K562 (cell line): Measurements from ENCODE around the gene MCM9. TPM values are rescaled to one million over a fixed set of nuclear protein-coding genes. Genes with fewer than 3 reads are reported as not detected.

Experiments used
- ATAC-seq: fragments of 200-7000 bp; cut with Tn5 transposase; 3 replicates; pipeline ENCODE4 v1.9.1; 2020; ENCODE audit warnings: moderate library complexity
- BruUV-seq: library from RNA; stranded (reverse); fragments of 400-500 nt; replicated peaks from 2 replicates; lab custom pipeline; 2021; lab: Mats Ljungman, UMichigan
- CTCF ChIA-PET: fragments of 300-600 bp; formaldehyde crosslinking; extraction: SDS; loops from one replicate; lab custom pipeline; 2021; ENCODE audit warnings: low intra/inter-chr PET ratio; lab: Yijun Ruan, JAX
- POLR2A ChIA-PET: fragments of 300-600, 350-650 bp; sonication (Branson Sonifier 250); formaldehyde crosslinking; extraction: SDS; loops from one replicate; lab custom pipeline; 2021; ENCODE audit warnings: antibody characterized with exemption, inconsistent platforms; lab: Yijun Ruan, JAX
- DNase-seq, 4 experiments: peaks; one replicate each; pipeline versions ENCODE4 v3.0.0 to v3.0.0-alpha.2; 2011 to 2018; ENCODE audit warnings: low spot score in 3 of 4, mixed read lengths in 3 of 4; ENCODE audit errors: extremely low read depth in 1 of 4
- FAIRE-seq: peaks from 2 replicates; lab custom pipeline; 2011; peaks lifted over from hg19 to GRCh38; lab: Jason Lieb, UNC
- H2AFZ ChIP-seq: 2 replicates; pipeline ENCODE4 v1.6.0; 2011; ENCODE audit warnings: low read depth, low read length, control low read depth, inconsistent platforms
- H3K27ac ChIP-seq: fragments of 200-600 bp; 3 replicates; pipeline ENCODE4 v1.8.0; 2011; ENCODE audit warnings: low read depth, mild to moderate bottlenecking, control low read depth, inconsistent platforms, low read length, moderate library complexity, mixed read lengths; ENCODE audit errors: extremely low read depth
- H3K27me3 ChIP-seq, 2 experiments: fragments of 300-600 bp in 1 of 2; 2 replicates in 1 of 2; 3 replicates in 1 of 2; pipeline versions ENCODE4 v1.6.0 to v1.8.0; 2011; ENCODE audit warnings: inconsistent platforms in 2 of 2, low read length in 2 of 2, mild to moderate bottlenecking in 1 of 2, mixed read lengths in 1 of 2, moderate library complexity in 1 of 2; ENCODE audit not compliant: control insufficient read depth in 2 of 2, insufficient read depth in 2 of 2
- H3K36me3 ChIP-seq: fragments of 300-600 bp; 3 replicates; pipeline ENCODE4 v1.8.0; 2011; ENCODE audit warnings: mild to moderate bottlenecking, low read length, inconsistent platforms; ENCODE audit not compliant: control insufficient read depth, insufficient read depth
- H3K4me1 ChIP-seq, 2 experiments: fragments of 200-600 bp in 1 of 2; replicated peaks in 1 of 2; 2 replicates in 1 of 2; 3 replicates in 1 of 2; pipeline versions ENCODE4 v1.5.1 to v1.8.0; 2011; ENCODE audit warnings: inconsistent platforms in 2 of 2, low read length in 2 of 2, mild to moderate bottlenecking in 1 of 2, mixed read lengths in 1 of 2, moderate library complexity in 1 of 2; ENCODE audit not compliant: control insufficient read depth in 2 of 2, insufficient read depth in 2 of 2
- H3K4me2 ChIP-seq: 2 replicates; pipeline ENCODE4 v1.6.1; 2011; ENCODE audit warnings: low read length, control low read depth, inconsistent platforms, mixed read lengths; ENCODE audit not compliant: insufficient read depth
- H3K4me3 ChIP-seq: fragments of 200-600 bp; sonication (generic), shearing (Covaris generic); 2 replicates; pipeline ENCODE4 v1.5.1; 2016; ENCODE audit warnings: control low read depth, inconsistent platforms
- H3K79me2 ChIP-seq: fragments of 200-600 bp; 3 replicates; pipeline ENCODE4 v1.8.0; 2011; ENCODE audit warnings: low read length, inconsistent platforms; ENCODE audit not compliant: control insufficient read depth, insufficient read depth
- H3K9ac ChIP-seq, 2 experiments: 2 replicates each; pipeline versions ENCODE4 v1.6.0 to v1.6.1; 2011; ENCODE audit warnings: low read depth in 2 of 2, low read length in 2 of 2, control low read depth in 1 of 2, inconsistent platforms in 1 of 2, mild to moderate bottlenecking in 1 of 2, mixed read lengths in 1 of 2; ENCODE audit not compliant: insufficient read depth in 1 of 2
- H3K9me1 ChIP-seq: one replicate; pipeline ENCODE4 v1.6.0; 2011; ENCODE audit warnings: inconsistent platforms, mild to moderate bottlenecking, low read length, moderate library complexity; ENCODE audit not compliant: control insufficient read depth, insufficient read depth
- H3K9me3 ChIP-seq: replicated peaks from 2 replicates; pipeline ENCODE4 v1.5.1; 2011; ENCODE audit warnings: low read depth, low read length, inconsistent platforms; ENCODE audit not compliant: control insufficient read depth, insufficient read depth
- H4K20me1 ChIP-seq: replicated peaks from 2 replicates; pipeline ENCODE4 v1.6.1; 2011; ENCODE audit warnings: low read length, inconsistent platforms, mixed read lengths; ENCODE audit not compliant: control insufficient read depth, insufficient read depth
- ATF3 ChIP-seq, 2 experiments: fragments of 450-650 bp in 1 of 2; sonication (generic) in 1 of 2; formaldehyde crosslinking in 1 of 2; IDR thresholded peaks in 1 of 2; conservative IDR thresholded peaks in 1 of 2; 2 replicates each; pipeline versions ENCODE4 v1.6.1 to v1.8.1; 2016 to 2023; ENCODE audit warnings: mild to moderate bottlenecking in 2 of 2, moderate library complexity in 2 of 2, inconsistent platforms in 1 of 2, missing genetic modification reagents in 1 of 2
- BRD9 ChIP-seq: fragments of 450-650 bp; IDR thresholded peaks from 2 replicates; pipeline ENCODE4 v1.6.1; 2018; ENCODE audit warnings: low read depth; ENCODE audit not compliant: partially characterized antibody
- GATAD2B ChIP-seq: fragments of 450-650 bp; IDR thresholded peaks from 2 replicates; pipeline ENCODE4 v1.6.1; 2017; ENCODE audit warnings: mild to moderate bottlenecking, borderline replicate concordance
- MTA3 ChIP-seq: fragments of 450-650 bp; formaldehyde crosslinking; IDR thresholded peaks from 2 replicates; pipeline ENCODE4 v1.6.1; 2017; ENCODE audit warnings: mild to moderate bottlenecking, borderline replicate concordance
- NFE2 ChIP-seq: IDR thresholded peaks from 2 replicates; pipeline ENCODE4 v1.6.1; 2014; ENCODE audit warnings: antibody characterized with exemption, low read depth
- PTTG1 ChIP-seq: fragments of 450-650 bp; IDR thresholded peaks from 2 replicates; pipeline ENCODE4 v1.6.1; 2016; ENCODE audit warnings: low read depth, mild to moderate bottlenecking, missing genetic modification characterization, missing compliant biosample characterization
- SMARCA4 ChIP-seq: fragments of 450-650 bp; IDR thresholded peaks from 2 replicates; pipeline ENCODE4 v1.6.1; 2016
- STAT5B ChIP-seq: fragments of 250-450 bp; sonication (Bioruptor Pico); IDR thresholded peaks from 2 replicates; pipeline ENCODE4 v1.8.0; 2021; ENCODE audit warnings: mild to moderate bottlenecking, inconsistent platforms
- TBP ChIP-seq: optimal IDR thresholded peaks from 2 replicates; pipeline ENCODE3; 2011; ENCODE audit warnings: low read depth, low read length, improper control_type of control experiment
- ZBTB49 ChIP-seq: sonication (generic); formaldehyde crosslinking; IDR thresholded peaks from 2 replicates; pipeline ENCODE4 v1.8.0; 2022; ENCODE audit warnings: missing genetic modification reagents, mild to moderate bottlenecking, borderline replicate concordance
- ZNF146 ChIP-seq: IDR thresholded peaks from one replicate; pipeline ENCODE4 v1.6.1; 2018; ENCODE audit warnings: missing compliant biosample characterization; ENCODE audit not compliant: unreplicated experiment
- WGBS: fragments of 100-300 bp; shearing (Covaris generic); methylation state at CpG from one replicate; pipeline ENCODE4 v1.1.6; 2016; ENCODE audit warnings: low coverage, mixed read lengths; ENCODE audit not compliant: insufficient coverage; ENCODE audit errors: missing lambda C conversion rate; 5-methylcytosine and 5-hydroxymethylcytosine counted together
- in situ Hi-C: fragments of 300-500 bp; cut with MboI; formaldehyde crosslinking; loops from 4 replicates; pipeline ENCODE4 v1.15.0; 2018; ENCODE audit warnings: inconsistent platforms, mixed read lengths
- intact Hi-C: fragments of 100-400 bp; cut with micrococcal nuclease; formaldehyde crosslinking; loops from 2 replicates; pipeline ENCODE4 v1.14.2; 2022
- polyA plus RNA-seq, 8 experiments: library from polyadenylated mRNA; depleted of rRNA in 4 of 8; stranded (reverse) in 5 of 8; unstranded in 3 of 8; fragments of >200 nt; fragmentation: Nextera tagmentation in 2 of 8; fragmentation: Illumina TruSeq in 1 of 8; extraction: Ambion mirVana in 2 of 8; extraction: Trizol in 1 of 8; gene quantifications; 2 replicates each; pipeline versions ENCODE4 v1.2.1 to v1.2.3, GENCODE V29; 2011 to 2014; ENCODE audit warnings: inconsistent platforms in 1 of 8, missing spikeins in 1 of 8
- total RNA-seq, 7 experiments: library from RNA; depleted of rRNA in 6 of 7; stranded (reverse); fragments of >200 nt in 6 of 7; fragmentation: Illumina TruSeq in 2 of 7; extraction: Trizol in 2 of 7; gene quantifications; 2 replicates each; pipeline versions ENCODE4 v1.2.1 to v1.2.3, GENCODE V29; 2011 to 2021; ENCODE audit warnings: low replicate concordance in 1 of 7

The MCM9 gene
- total and polyA plus RNA-seq, 9 of the 15 experiments (the other 6 are each of a cell fraction or from before 2014, with no cell fraction given): 4.8 to 16.7 (median 11.6) TPM

GRCh38 chr6:118881440-118882313 is 53.3 kb downstream of the MCM9 start:
- H3K4me2 ChIP-seq: peak overlapping the region; percentile 48
- H4K20me1 ChIP-seq: no peaks in the 10 kb centered on the region
- 71% methylated on average over 9 of the region's 9 CpGs for WGBS
- ChIA-PET CTCF (no interaction called here), POLR2A (interaction anchor here (1.0 to 3.0 kb wide), 4 partner anchors 9 to 16 kb away, joined by 3 to 24 read pairs (median 4); partner anchors contain the start of gene ASF1A)
- peaks cover 3% of the 10 kb centered on the region for H3K9me1 ChIP-seq
- intact Hi-C loops: no loop called here
- 0 out of 2 replicates have a peak, but pooled peaks have one; percentile 7 for TF ChIP-seq NFE2
- no peak for TF ChIP-seq STAT5B (CRISPR knock-in tag)
- no TSS peak for BruUV-seq
- ATAC-seq (peak; percentile 75), FAIRE-seq (peak; percentile 51), DNase-seq (peak in 1 of 4 experiments; percentile 15)
- H3K27me3 ChIP-seq: no peaks in the 10 kb centered on the region
- peak overlapping the region; percentile 74 for H2AFZ ChIP-seq
- H3K27ac ChIP-seq: no peak overlapping the region
- peaks cover 24% of the 10 kb centered on the region; the same call in 2 of the 3 replicates for H3K79me2 ChIP-seq
- in situ Hi-C loops: no loop called here
- H3K9me3 ChIP-seq: no peaks in the 10 kb centered on the region
- H3K9ac ChIP-seq: peak overlapping the region; percentile 5 to 9; a peak in 2 of 4 replicates
- H3K4me3 ChIP-seq: no peak overlapping the region
- H3K4me1 ChIP-seq: peaks cover 0 to 15% of the 10 kb centered on the region in 2 experiments; a peak in 1 of 5 replicates
- H3K36me3 ChIP-seq: no peaks in the 10 kb centered on the region

- ATAC-seq (no peak), FAIRE-seq (no peak), DNase-seq (no peak)
- Histone ChIP-seq H3K27ac (no peak overlapping the region), H2AFZ (no peak overlapping the region), H3K4me2 (no peak overlapping the region), H3K4me1 (peaks cover 0 to 15% of the 10 kb centered on the region in 2 experiments; a peak in 1 of 5 replicates), H4K20me1 (no peaks in the 10 kb centered on the region), H3K9ac (no peak overlapping the region), H3K36me3 (no peaks in the 10 kb centered on the region), H3K79me2 (peaks cover 14% of the 10 kb centered on the region; the same call in 2 of the 3 replicates), H3K27me3 (no peaks in the 10 kb centered on the region), H3K4me3 (no peak overlapping the region), H3K9me1 (peaks cover 3% of the 10 kb centered on the region), H3K9me3 (no peaks in the 10 kb centered on the region)
- in situ Hi-C loops: no loop called here
- intact Hi-C loops: no loop called here
- no TSS peak for BruUV-seq
- 52% methylated on average over 2 of the region's 2 CpGs for WGBS
- CTCF ChIA-PET: no interaction called here
- POLR2A ChIA-PET: no interaction called here
- TF ChIP-seq ATF3 (IDR thresholded peaks at IDR 0.05) (no peak), ATF3 (CRISPR knock-in tag; conservative IDR thresholded peaks at IDR 0.05) (no peak), MTA3 (no peak), SMARCA4 (no peak), BRD9 (no peak), ZBTB49 (CRISPR knock-in tag) (no peak), GATAD2B (no peak), ZNF146 (CRISPR knock-in tag) (no peak), TBP (no peak), PTTG1 (tag) (no peak)
Observed at GRCh38 chr6:118877806-118878205, 57.2 kb downstream of the MCM9 start.
